Measurements from ENCODE around the gene UCK2. TPM values are rescaled to one million over a fixed set of nuclear protein-coding genes. Genes with fewer than 3 reads are reported as not detected.

The UCK2 gene
- total RNA-seq, 1 donor from 2014 or later: 111 TPM

GRCh38 chr1:165807613-165808012 is 19.8 kb upstream of the UCK2 start:
- FAIRE-seq: no peak
- peaks cover 9% of the 10 kb centered on the region for H3K9me3 Mint-ChIP-seq (ENCODE audit: unreplicated experiment)
- Histone ChIP-seq H3K9ac (ENCODE audit: low read length) (no peak overlapping the region), H3K36me3 (ENCODE audit: insufficient read depth, low read length) (no peaks in the 10 kb centered on the region), H3K27me3 (ENCODE audit: insufficient read depth, low read length) (no peaks in the 10 kb centered on the region), H3K9me3 (ENCODE audit: insufficient read depth, low read depth, low read length) (no peaks in the 10 kb centered on the region), H4K20me1 (ENCODE audit: insufficient read depth, low read length) (no peaks in the 10 kb centered on the region), H3K4me1 (ENCODE audit: insufficient read depth, low read length) (no peaks in the 10 kb centered on the region), H3K79me2 (ENCODE audit: insufficient read depth, low read length) (no peaks in the 10 kb centered on the region), H3K27ac (ENCODE audit: low read depth, low read length) (no peak overlapping the region), H3K4me2 (ENCODE audit: low read length) (no peak overlapping the region), H2AFZ (ENCODE audit: low read depth, low read length) (no peak overlapping the region), H3K4me3 (ENCODE audit: insufficient read depth, low read depth, low read length) (no peak overlapping the region)
- no peak for DNase-seq (ENCODE audit: low read depth)
- H3K27ac Mint-ChIP-seq (ENCODE audit: unreplicated experiment): no peak overlapping the region
- TF ChIP-seq CTCF (IDR thresholded peaks at IDR 0.05; ENCODE audit: insufficient read depth, low read depth, low read length): no peak
- no peak for TF ChIP-seq EZH2 (IDR thresholded peaks at IDR 0.05; ENCODE audit: insufficient read depth, low read length)
- no peak overlapping the region for H3K4me3 Mint-ChIP-seq (ENCODE audit: unreplicated experiment)
- peaks cover 6% of the 10 kb centered on the region for H3K27me3 Mint-ChIP-seq (ENCODE audit: low read depth, unreplicated experiment)
- H3K36me3 Mint-ChIP-seq (ENCODE audit: low read depth, unreplicated experiment): no peaks in the 10 kb centered on the region
- H3K4me1 Mint-ChIP-seq (ENCODE audit: low read depth, unreplicated experiment): no peaks in the 10 kb centered on the region

DNA sequence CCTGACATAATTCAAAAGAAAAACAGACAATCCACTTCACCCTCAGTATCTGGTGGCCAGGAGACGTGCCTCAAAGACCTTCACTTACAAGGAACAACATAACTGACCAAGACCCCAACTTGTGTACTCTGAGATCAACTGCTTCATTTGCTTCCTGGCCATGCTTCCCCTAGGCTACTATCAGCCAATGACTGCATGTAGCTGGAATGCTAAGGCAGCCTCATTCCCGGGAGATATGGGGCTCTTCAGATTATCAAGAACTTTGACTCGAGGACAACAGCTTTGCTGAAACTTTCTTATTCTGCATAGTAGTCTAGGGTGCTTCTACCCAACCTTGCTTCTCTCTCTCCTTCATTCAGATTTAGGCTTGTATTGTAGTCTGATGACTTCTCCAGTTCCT is 11.7 kb upstream of the UCK2 start:
- peak; percentile 32 for DNase-seq (ENCODE audit: low read depth)
- H3K9me3 Mint-ChIP-seq (ENCODE audit: unreplicated experiment): peaks cover 3% of the 10 kb centered on the region
- Histone ChIP-seq H3K79me2 (ENCODE audit: insufficient read depth, low read length) (no peaks in the 10 kb centered on the region), H3K27ac (ENCODE audit: low read depth, low read length) (no peak overlapping the region), H4K20me1 (ENCODE audit: insufficient read depth, low read length) (no peaks in the 10 kb centered on the region), H3K4me3 (ENCODE audit: insufficient read depth, low read depth, low read length) (no peak overlapping the region), H3K4me1 (ENCODE audit: insufficient read depth, low read length) (no peaks in the 10 kb centered on the region), H3K9ac (ENCODE audit: low read length) (no peak overlapping the region), H3K36me3 (ENCODE audit: insufficient read depth, low read length) (no peaks in the 10 kb centered on the region), H3K4me2 (ENCODE audit: low read length) (no peak overlapping the region), H3K27me3 (ENCODE audit: insufficient read depth, low read length) (no peaks in the 10 kb centered on the region), H3K9me3 (ENCODE audit: insufficient read depth, low read depth, low read length) (no peaks in the 10 kb centered on the region), H2AFZ (ENCODE audit: low read depth, low read length) (no peak overlapping the region)
- H3K27ac Mint-ChIP-seq (ENCODE audit: unreplicated experiment): no peak overlapping the region
- H3K27me3 Mint-ChIP-seq (ENCODE audit: low read depth, unreplicated experiment): no peaks in the 10 kb centered on the region
- no peaks in the 10 kb centered on the region for H3K36me3 Mint-ChIP-seq (ENCODE audit: low read depth, unreplicated experiment)
- TF ChIP-seq CTCF (IDR thresholded peaks at IDR 0.05; ENCODE audit: insufficient read depth, low read depth, low read length) (no peak), EZH2 (IDR thresholded peaks at IDR 0.05; ENCODE audit: insufficient read depth, low read length) (no peak)
- no peak overlapping the region for H3K4me3 Mint-ChIP-seq (ENCODE audit: unreplicated experiment)
- FAIRE-seq: no peak
- H3K4me1 Mint-ChIP-seq (ENCODE audit: low read depth, unreplicated experiment): peaks cover 8% of the 10 kb centered on the region

GRCh38 chr1:165816157-165816556 is 11.3 kb upstream of the UCK2 start:
- H3K27ac Mint-ChIP-seq (ENCODE audit: unreplicated experiment): no peak overlapping the region

More at GRCh38 chr1:165816157-165816556, 11.3 kb upstream of the UCK2 start:
- Histone ChIP-seq H3K27ac (ENCODE audit: low read depth, low read length) (no peak overlapping the region), H2AFZ (ENCODE audit: low read depth, low read length) (no peak overlapping the region), H3K27me3 (ENCODE audit: insufficient read depth, low read length) (no peaks in the 10 kb centered on the region), H3K36me3 (ENCODE audit: insufficient read depth, low read length) (no peaks in the 10 kb centered on the region), H3K4me2 (ENCODE audit: low read length) (no peak overlapping the region), H3K4me3 (ENCODE audit: insufficient read depth, low read depth, low read length) (no peak overlapping the region), H3K9ac (ENCODE audit: low read length) (no peak overlapping the region), H3K4me1 (ENCODE audit: insufficient read depth, low read length) (no peaks in the 10 kb centered on the region), H3K79me2 (ENCODE audit: insufficient read depth, low read length) (no peaks in the 10 kb centered on the region), H4K20me1 (ENCODE audit: insufficient read depth, low read length) (no peaks in the 10 kb centered on the region), H3K9me3 (ENCODE audit: insufficient read depth, low read depth, low read length) (no peaks in the 10 kb centered on the region)
- H3K9me3 Mint-ChIP-seq (ENCODE audit: unreplicated experiment): peaks cover 3% of the 10 kb centered on the region
- H3K27me3 Mint-ChIP-seq (ENCODE audit: low read depth, unreplicated experiment): no peaks in the 10 kb centered on the region
- peaks cover 8% of the 10 kb centered on the region for H3K4me1 Mint-ChIP-seq (ENCODE audit: low read depth, unreplicated experiment)
- no peaks in the 10 kb centered on the region for H3K36me3 Mint-ChIP-seq (ENCODE audit: low read depth, unreplicated experiment)
- DNase-seq (ENCODE audit: low read depth): no peak
- H3K4me3 Mint-ChIP-seq (ENCODE audit: unreplicated experiment): no peak overlapping the region
- TF ChIP-seq CTCF (IDR thresholded peaks at IDR 0.05; ENCODE audit: insufficient read depth, low read depth, low read length): no peak
- TF ChIP-seq EZH2 (IDR thresholded peaks at IDR 0.05; ENCODE audit: insufficient read depth, low read length): no peak
- FAIRE-seq: no peak
